Suprapubic skin (tissue), 3 donors: Measurements from ENCODE around the gene FGD5.

Source experiments
- POLR2AphosphoS5 ChIP-seq, 3 donors: sonication (generic); formaldehyde crosslinking; IDR thresholded peaks; one replicate each; pipeline ENCODE4 v1.6.1; 2017; ENCODE audit warnings: antibody characterized with exemption in 3 of 3
- TF ChIP-seq, protein P1 (sequence below), 2 donors: fragments of 200-600 bp in 1 of 2; fragments of 450-650 bp in 1 of 2; sonication (generic) in 1 of 2; IDR thresholded peaks; one replicate each; pipeline ENCODE4 v1.5.1; 2016 to 2019; ENCODE audit warnings: antibody characterized with exemption in 2 of 2, mild to moderate bottlenecking in 1 of 2, moderate library complexity in 1 of 2

DNA sequence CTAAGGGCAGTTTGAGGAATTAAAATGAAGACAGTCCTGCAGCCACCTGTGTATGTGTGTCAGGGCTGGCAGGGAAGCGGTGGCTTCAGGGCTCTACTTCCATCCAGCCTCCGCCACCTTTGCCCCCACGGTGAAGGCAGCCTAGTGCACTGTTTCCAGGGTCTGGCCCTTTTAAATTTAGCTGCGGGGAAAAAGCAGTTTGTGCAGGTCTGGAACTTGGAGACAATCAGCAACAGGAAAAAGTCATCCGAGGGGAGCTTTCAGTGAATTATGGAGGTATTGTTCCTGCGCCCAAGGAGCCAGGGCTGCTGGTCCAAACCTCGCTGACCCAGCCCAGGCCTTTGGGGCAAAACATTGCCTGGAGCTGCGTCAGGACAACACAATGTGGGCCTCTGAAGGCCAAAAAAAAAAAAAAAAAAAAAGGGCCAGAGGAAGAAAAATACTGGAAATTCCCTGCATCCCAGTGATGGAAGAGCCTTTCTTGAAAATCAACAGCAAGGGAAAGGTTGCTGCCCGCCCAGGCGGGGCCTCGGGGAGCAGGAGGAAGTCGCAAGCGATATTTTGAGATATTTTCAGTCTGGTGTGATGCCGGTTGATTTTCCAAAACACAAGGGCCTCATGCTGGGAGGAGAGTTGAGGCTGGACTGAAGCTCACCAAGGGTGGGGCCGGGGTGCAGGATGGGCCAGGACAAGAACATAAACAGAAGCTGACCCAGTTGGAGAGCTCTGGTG, 25.5 kb upstream of the FGD5 start:
- TF ChIP-seq, protein P1, sequence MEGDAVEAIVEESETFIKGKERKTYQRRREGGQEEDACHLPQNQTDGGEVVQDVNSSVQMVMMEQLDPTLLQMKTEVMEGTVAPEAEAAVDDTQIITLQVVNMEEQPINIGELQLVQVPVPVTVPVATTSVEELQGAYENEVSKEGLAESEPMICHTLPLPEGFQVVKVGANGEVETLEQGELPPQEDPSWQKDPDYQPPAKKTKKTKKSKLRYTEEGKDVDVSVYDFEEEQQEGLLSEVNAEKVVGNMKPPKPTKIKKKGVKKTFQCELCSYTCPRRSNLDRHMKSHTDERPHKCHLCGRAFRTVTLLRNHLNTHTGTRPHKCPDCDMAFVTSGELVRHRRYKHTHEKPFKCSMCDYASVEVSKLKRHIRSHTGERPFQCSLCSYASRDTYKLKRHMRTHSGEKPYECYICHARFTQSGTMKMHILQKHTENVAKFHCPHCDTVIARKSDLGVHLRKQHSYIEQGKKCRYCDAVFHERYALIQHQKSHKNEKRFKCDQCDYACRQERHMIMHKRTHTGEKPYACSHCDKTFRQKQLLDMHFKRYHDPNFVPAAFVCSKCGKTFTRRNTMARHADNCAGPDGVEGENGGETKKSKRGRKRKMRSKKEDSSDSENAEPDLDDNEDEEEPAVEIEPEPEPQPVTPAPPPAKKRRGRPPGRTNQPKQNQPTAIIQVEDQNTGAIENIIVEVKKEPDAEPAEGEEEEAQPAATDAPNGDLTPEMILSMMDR (IDR thresholded peaks at IDR 0.05): no peak
- no peak for TF ChIP-seq POLR2AphosphoS5 (IDR thresholded peaks at IDR 0.05)
